GM18517 (cell line): ENCODE results near the gene PRMT7.

Experiments used
- ATAC-seq: cut with Tn5 transposase; IDR thresholded peaks from one replicate; pipeline ENCODE4 v1.9.1; 2021; ENCODE audit warnings: mild to moderate bottlenecking, moderate library complexity; ENCODE audit not compliant: unreplicated experiment

The PRMT7 gene

GRCh38 chr16:68310774-68311511 is at the start of gene PRMT7, which contains the start of gene SLC7A6OS:
PRMT7 (plus strand) TSS chr16:68311019; CDS start chr16:68315980, 4,961 bp downstream.
SLC7A6OS (minus strand) TSS chr16:68310946; CDS start chr16:68310926, 20 bp downstream.
- peak; percentile 92 for ATAC-seq

- ATAC-seq = no peak
Measured at GRCh38 chr16:68263559-68264127, 47.2 kb upstream of the PRMT7 start.

GRCh38 chr16:68264128-68265077 is 46.4 kb upstream of the PRMT7 start, which contains the start of gene SLC7A6:
SLC7A6 (plus strand) TSS chr16:68264526; CDS start chr16:68274727, 10,201 bp downstream.
- ATAC-seq = peak; percentile 54

GRCh38 chr16:68265078-68265920 is 45.5 kb upstream of the PRMT7 start:
- peak; percentile 11 for ATAC-seq

GRCh38 chr16:68267612-68268405 is 43.0 kb upstream of the PRMT7 start:
- ATAC-seq = no peak

- ATAC-seq = no peak
Measured at GRCh38 chr16:68269793-68270192, 41.0 kb upstream of the PRMT7 start.

GRCh38 chr16:68270353-68270752 is 40.5 kb upstream of the PRMT7 start:
- no peak for ATAC-seq

GRCh38 chr16:68272507-68273209 is 38.2 kb upstream of the PRMT7 start:
- no peak for ATAC-seq

- no peak for ATAC-seq
Measured at GRCh38 chr16:68273459-68273858, 37.4 kb upstream of the PRMT7 start.

- ATAC-seq = no peak
Measured at GRCh38 chr16:68273896-68274295, 36.9 kb upstream of the PRMT7 start.

- no peak for ATAC-seq
Measured at GRCh38 chr16:68274441-68274840, 36.4 kb upstream of the PRMT7 start.

GRCh38 chr16:68275611-68276191 is 35.1 kb upstream of the PRMT7 start:
- ATAC-seq = peak; percentile 70

- no peak for ATAC-seq
Measured at GRCh38 chr16:68276223-68276622, 34.6 kb upstream of the PRMT7 start.

- ATAC-seq = no peak
Measured at GRCh38 chr16:68279726-68280558, 30.9 kb upstream of the PRMT7 start.

- ATAC-seq = no peak
Measured at GRCh38 chr16:68281368-68282063, 29.3 kb upstream of the PRMT7 start.

GRCh38 chr16:68282064-68282452 is 28.8 kb upstream of the PRMT7 start:
- ATAC-seq = no peak

GRCh38 chr16:68283346-68283745 is 27.5 kb upstream of the PRMT7 start:
- no peak for ATAC-seq
